B cell (primary cell): ENCODE measurements around the gene SNX10. TPM values are rescaled to one million over a fixed set of nuclear protein-coding genes. Genes with fewer than 3 reads are reported as not detected.
A peak's percentile ranks its signal among the peaks of the same experiment; 100 is the strongest.

ENCODE experiments used
- ATAC-seq: fragments of 200-7000 bp; cut with Tn5 transposase; one replicate; pipeline ENCODE4 v1.10.0; 2021; ENCODE audit warnings: low read depth, mild to moderate bottlenecking, moderate number of reproducible peaks, moderate library complexity
- CTCF ChIA-PET: fragments of 350-600 bp; sonication (Branson Sonifier 250); formaldehyde crosslinking; loops from one replicate; lab custom pipeline; 2021; ENCODE audit warnings: antibody characterized with exemption, inconsistent platforms; lab: Charles Lee
- POLR2A ChIA-PET: fragments of 350-600 bp; sonication (Branson Sonifier 250); formaldehyde crosslinking; loops from one replicate; lab custom pipeline; 2021; ENCODE audit warnings: antibody characterized with exemption; lab: Charles Lee
- DNase-seq: peaks from one replicate; pipeline ENCODE4 v3.0.0; 2013
- H2AFZ ChIP-seq: 2 replicates; pipeline ENCODE4 v1.6.1; 2012; ENCODE audit warnings: mild to moderate bottlenecking, low read depth, low read length; ENCODE audit not compliant: insufficient read depth, poor library complexity, severe bottlenecking
- H3K27ac ChIP-seq, 2 donors: 1 replicate in 1 of 2; 2 replicates in 1 of 2; pipeline ENCODE4 v1.5.1; 2012 to 2013; ENCODE audit warnings: low read length in 2 of 2, mild to moderate bottlenecking in 2 of 2, moderate library complexity in 1 of 2
- H3K27me3 ChIP-seq, 4 experiments: fragments of 200-600 bp in 1 of 4; sonication (generic) in 1 of 4; replicated peaks in 1 of 4; 1 replicate in 2 of 4; 2 replicates in 2 of 4; pipeline versions ENCODE4 v1.6.1 to v1.7.0; 2013 to 2016; ENCODE audit warnings: low read length in 3 of 4, mild to moderate bottlenecking in 2 of 4, mixed read lengths in 1 of 4, moderate library complexity in 1 of 4; ENCODE audit not compliant: insufficient read depth in 4 of 4, control insufficient read depth in 3 of 4; ENCODE audit errors: control extremely low read depth in 1 of 4
- H3K36me3 ChIP-seq, 2 experiments: replicated peaks in 1 of 2; 1 replicate in 1 of 2; 2 replicates in 1 of 2; pipeline versions ENCODE4 v1.6.1 to v1.7.1; 2013; ENCODE audit warnings: low read length in 1 of 2; ENCODE audit not compliant: insufficient read depth in 2 of 2, control insufficient read depth in 1 of 2; ENCODE audit errors: control extremely low read depth in 1 of 2, extremely low read depth in 1 of 2
- H3K4me1 ChIP-seq, 2 donors: fragments of 200-600 bp in 1 of 2; sonication (generic) in 1 of 2; 1 replicate in 1 of 2; 2 replicates in 1 of 2; pipeline versions ENCODE4 v1.5.1 to v1.6.1; 2013 to 2017; ENCODE audit warnings: low read length in 2 of 2; ENCODE audit not compliant: control insufficient read depth in 2 of 2, insufficient read depth in 2 of 2
- H3K4me2 ChIP-seq: replicated peaks from 2 replicates; pipeline ENCODE3; 2012; ENCODE audit warnings: mild to moderate bottlenecking, low read depth, low read length; ENCODE audit not compliant: poor library complexity, severe bottlenecking
- H3K4me3 ChIP-seq, 5 experiments: fragments of 200-600 bp in 1 of 5; sonication (generic) in 1 of 5; 1 replicate in 3 of 5; 2 replicates in 2 of 5; pipeline versions ENCODE4 v1.5.1 to v1.7.0; 2011 to 2016; ENCODE audit warnings: low read length in 4 of 5, mild to moderate bottlenecking in 4 of 5, low read depth in 2 of 5, control low read depth in 1 of 5, moderate library complexity in 1 of 5; ENCODE audit not compliant: insufficient read depth in 1 of 5; ENCODE audit errors: control extremely low read depth in 1 of 5, extremely low read depth in 1 of 5
- H3K79me2 ChIP-seq: fragments of 200-600 bp; sonication (generic); one replicate; pipeline ENCODE4 v1.6.0; 2016; ENCODE audit warnings: low read length; ENCODE audit not compliant: control insufficient read depth, insufficient read depth
- H3K9ac ChIP-seq: fragments of 200-600 bp; sonication (generic); 2 replicates; pipeline ENCODE4 v1.6.1; 2017; ENCODE audit warnings: mild to moderate bottlenecking, low read length, moderate library complexity
- H3K9me3 ChIP-seq, 3 donors: one replicate each; pipeline versions ENCODE4 v1.6.1 to v1.7.1; 2013; ENCODE audit warnings: low read length in 2 of 3; ENCODE audit not compliant: control insufficient read depth in 2 of 3, insufficient read depth in 1 of 3; ENCODE audit errors: control extremely low read depth in 1 of 3
- H4K20me1 ChIP-seq: 2 replicates; pipeline ENCODE4 v1.6.0; 2012; ENCODE audit warnings: mild to moderate bottlenecking, low read length; ENCODE audit not compliant: insufficient read depth, control insufficient read depth, poor library complexity, severe bottlenecking
- H3K27ac Mint-ChIP-seq: one replicate; pipeline ENCODE4 v1.8.0; 2021; ENCODE audit warnings: mixed read lengths
- H3K27me3 Mint-ChIP-seq: one replicate; pipeline ENCODE4 v1.8.0; 2021; ENCODE audit warnings: mixed read lengths
- H3K4me1 Mint-ChIP-seq: one replicate; pipeline ENCODE4 v1.8.0; 2021; ENCODE audit warnings: mixed read lengths
- H3K4me3 Mint-ChIP-seq: one replicate; pipeline ENCODE4 v1.8.0; 2021; ENCODE audit warnings: mixed read lengths
- H3K9me3 Mint-ChIP-seq: one replicate; pipeline ENCODE4 v1.8.0; 2022; ENCODE audit warnings: mixed read lengths; ENCODE audit not compliant: insufficient read depth
- CTCF ChIP-seq: fragments of 200-600 bp; IDR thresholded peaks from one replicate; pipeline ENCODE4 v1.8.0; 2022; ENCODE audit warnings: antibody characterized with exemption, mild to moderate bottlenecking
- EZH2 ChIP-seq: IDR thresholded peaks from 2 replicates; pipeline ENCODE4 v1.6.1; 2012; ENCODE audit warnings: borderline replicate concordance, low read depth, mild to moderate bottlenecking, moderate library complexity, low read length; ENCODE audit not compliant: insufficient read depth, poor library complexity, severe bottlenecking
- WGBS: methylation state at CpG from one replicate; pipeline ENCODE4 v1.1.5; 2013; ENCODE audit warnings: missing lambda C conversion rate; ENCODE audit not compliant: insufficient coverage; 5-methylcytosine and 5-hydroxymethylcytosine counted together
- intact Hi-C: fragments of 100-400 bp; cut with micrococcal nuclease; formaldehyde crosslinking; loops from one replicate; pipeline ENCODE4 v1.10.0; 2022
- polyA plus RNA-seq: library from polyadenylated mRNA; depleted of rRNA; stranded (reverse); fragments of >200 nt; gene quantifications from 2 replicates; pipeline ENCODE4 v1.2.3, GENCODE V29; 2012
- total RNA-seq, 2 donors: library from RNA; stranded (reverse); fragments of 120-200 nt in 1 of 2; gene quantifications; 1 replicate in 1 of 2; 2 replicates in 1 of 2; pipeline versions ENCODE4 v1.2.3 to v1.2.4, GENCODE V29; 2013 to 2022

The SNX10 gene
- total and polyA plus RNA-seq, 2 donors (not counting 1 experiment from before 2014, with no cell fraction given), result 26.5 to 29.2 TPM

GRCh38 chr7:26351171-26351570 lies 59.5 kb downstream of the SNX10 start:
- TF ChIP-seq EZH2 (no peak), CTCF (no peak)
- ATAC-seq (no peak), DNase-seq (no peak)
- H3K27me3 Mint-ChIP-seq, result no peaks in the 10 kb centered on the region
- H3K4me2 ChIP-seq, result no peak overlapping the region
- ChIA-PET POLR2A (no interaction called here), CTCF (interaction anchor here (0.6 to 3.6 kb wide), 12 partner anchors 9 to 1954 kb away, joined by 3 to 19 read pairs (median 4); partner anchors contain the start of gene SNX10)
- H3K4me1 ChIP-seq, result peaks cover 0 to 3% of the 10 kb centered on the region in 2 donors
- no peak overlapping the region for H3K27ac Mint-ChIP-seq
- no peak overlapping the region for H3K4me3 ChIP-seq
- intact Hi-C loops, result no loop called here
- no peaks in the 10 kb centered on the region for H3K9me3 Mint-ChIP-seq
- H3K79me2 ChIP-seq, result peaks cover 63% of the 10 kb centered on the region
- peaks cover 23% of the 10 kb centered on the region for H3K4me1 Mint-ChIP-seq
- no peak overlapping the region for H3K27ac ChIP-seq
- 100% methylated on average over 1 of the region's 1 CpG for WGBS
- no peaks in the 10 kb centered on the region for H4K20me1 ChIP-seq
- H3K36me3 ChIP-seq, result peaks cover 3 to 54% of the 10 kb centered on the region in 2 experiments
- H3K9me3 ChIP-seq, result no peaks in the 10 kb centered on the region
- H3K9ac ChIP-seq, result no peak overlapping the region
- no peaks in the 10 kb centered on the region for H3K27me3 ChIP-seq
- H2AFZ ChIP-seq, result no peak overlapping the region
- H3K4me3 Mint-ChIP-seq, result no peak overlapping the region

- no peaks in the 10 kb centered on the region for H4K20me1 ChIP-seq
- POLR2A ChIA-PET, result no interaction called here
- no peak overlapping the region for H2AFZ ChIP-seq
- no peak overlapping the region for H3K27ac ChIP-seq
- H3K79me2 ChIP-seq, result peaks cover 61% of the 10 kb centered on the region
- H3K9me3 ChIP-seq, result no peaks in the 10 kb centered on the region
- Mint-ChIP-seq H3K4me3 (no peak overlapping the region), H3K4me1 (peaks cover 35% of the 10 kb centered on the region), H3K27me3 (no peaks in the 10 kb centered on the region), H3K9me3 (no peaks in the 10 kb centered on the region), H3K27ac (peak overlapping the region; percentile 24)
- no CpG with 5 or more reads among the region's 3 CpGs for WGBS
- peaks cover 1 to 13% of the 10 kb centered on the region in 2 experiments for H3K36me3 ChIP-seq
- no peak overlapping the region for H3K9ac ChIP-seq
- ATAC-seq (no peak), DNase-seq (no peak)
- H3K4me2 ChIP-seq, result no peak overlapping the region
- no peaks in the 10 kb centered on the region for H3K27me3 ChIP-seq
- no peak for TF ChIP-seq CTCF
- TF ChIP-seq EZH2, result no peak
- peaks cover 21 to 37% of the 10 kb centered on the region in 2 donors for H3K4me1 ChIP-seq
- intact Hi-C loops, result no loop called here
- H3K4me3 ChIP-seq, result no peak overlapping the region
- CTCF ChIA-PET, result interaction anchor here (0.8 to 2.2 kb wide), 12 partner anchors 8 to 462 kb away, joined by 3 to 8 read pairs (median 4); partner anchors contain the start of gene SNX10
Observed at GRCh38 chr7:26356229-26356628, 64.6 kb downstream of the SNX10 start.
